ENCODE measurements around the gene MAN1C1.

MAN1C1 gene

GRCh38 chr1:25757846-25758185 lies 141.2 kb downstream of the MAN1C1 start:
- no peaks in the 10 kb centered on the region for H3K79me2 ChIP-seq (ENCODE audit: control insufficient read depth, insufficient read depth, low read length, unreplicated experiment)

DNA sequence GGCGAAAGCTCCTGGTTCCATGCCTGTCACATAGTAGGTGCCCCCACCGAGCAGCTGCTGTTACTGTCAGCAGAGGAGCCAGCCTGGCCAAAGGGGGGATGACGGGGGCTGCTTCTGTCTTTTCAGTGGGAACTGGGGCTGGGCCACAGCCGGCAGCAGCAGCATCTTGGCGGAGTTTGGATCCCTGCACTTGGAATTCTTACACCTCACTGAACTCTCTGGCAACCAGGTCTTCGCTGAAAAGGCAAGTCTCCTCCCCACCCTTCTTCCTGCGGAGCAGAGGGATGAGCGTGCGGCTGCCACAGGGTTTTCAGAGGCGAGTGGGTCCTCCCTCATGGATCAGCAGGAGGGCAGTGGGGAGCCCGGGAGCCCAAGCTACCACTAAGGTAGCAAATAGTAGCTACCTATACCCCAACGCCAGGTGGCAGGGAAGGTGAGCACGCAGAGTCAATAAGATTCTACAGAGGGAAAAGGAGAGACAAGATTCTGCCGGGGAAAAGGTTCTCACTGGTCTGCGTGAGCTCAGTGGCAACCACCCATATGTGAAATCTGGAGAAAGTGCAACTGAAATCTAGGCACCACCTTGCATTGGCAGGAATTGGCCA lies 142.0 kb downstream of the MAN1C1 start:
- no peak overlapping the region for H3K27ac ChIP-seq (ENCODE audit: low read depth, low read length)
- H3K79me2 ChIP-seq (ENCODE audit: control insufficient read depth, insufficient read depth, low read length, unreplicated experiment), result no peaks in the 10 kb centered on the region
- H3K36me3 ChIP-seq (ENCODE audit: insufficient read depth, low read length), result no peaks in the 10 kb centered on the region
- peaks cover 22% of the 10 kb centered on the region for H3K27me3 ChIP-seq (ENCODE audit: insufficient read depth, low read length)
- H3K4me3 ChIP-seq (ENCODE audit: low read depth, low read length), result no peak overlapping the region
- H3K4me1 ChIP-seq (ENCODE audit: control insufficient read depth, insufficient read depth, low read length, unreplicated experiment), result no peaks in the 10 kb centered on the region
- no peak overlapping the region for H2AFZ ChIP-seq (ENCODE audit: low read length, unreplicated experiment)

More at GRCh38 chr1:25757846-25758185, 141.2 kb downstream of the MAN1C1 start:
- Histone ChIP-seq H3K27me3 (ENCODE audit: insufficient read depth, low read length) (peaks cover 22% of the 10 kb centered on the region), H3K4me1 (ENCODE audit: control insufficient read depth, insufficient read depth, low read length, unreplicated experiment) (no peaks in the 10 kb centered on the region), H2AFZ (ENCODE audit: low read length, unreplicated experiment) (no peak overlapping the region), H3K4me3 (ENCODE audit: low read depth, low read length) (no peak overlapping the region), H3K27ac (ENCODE audit: low read depth, low read length) (no peak overlapping the region), H3K36me3 (ENCODE audit: insufficient read depth, low read length) (no peaks in the 10 kb centered on the region)

DNA sequence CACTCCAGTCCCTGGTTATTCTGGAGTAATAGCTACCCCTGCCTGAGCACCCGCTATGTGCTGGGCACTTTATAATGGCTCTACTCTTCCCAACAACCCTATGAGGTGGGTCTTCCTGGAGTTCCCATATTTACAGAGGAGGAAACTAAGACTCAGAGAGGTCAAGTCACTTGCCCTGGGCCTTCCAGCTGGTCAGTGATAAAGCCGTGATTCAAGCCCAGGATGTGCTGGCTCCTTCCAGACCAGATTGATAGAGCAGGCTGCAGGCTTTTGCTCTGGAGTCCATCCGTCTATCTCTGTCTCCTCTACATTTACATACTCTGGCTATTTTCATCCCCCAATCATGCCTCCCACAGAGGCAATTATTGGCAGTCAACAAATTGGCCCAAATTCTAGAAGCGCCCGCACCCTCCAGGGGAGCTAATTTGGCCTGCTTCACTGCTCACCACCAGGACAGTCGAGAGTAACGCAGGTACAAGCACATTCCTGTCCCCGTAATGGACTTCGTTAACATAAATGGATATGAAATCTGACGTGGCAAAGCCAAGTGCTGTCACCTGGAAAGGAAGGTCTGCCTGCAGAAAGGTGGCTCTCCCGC lies 143.6 kb downstream of the MAN1C1 start:
- Histone ChIP-seq H3K36me3 (ENCODE audit: insufficient read depth, low read length) (no peaks in the 10 kb centered on the region), H3K4me3 (ENCODE audit: low read depth, low read length) (no peak overlapping the region), H3K79me2 (ENCODE audit: control insufficient read depth, insufficient read depth, low read length, unreplicated experiment) (no peaks in the 10 kb centered on the region), H2AFZ (ENCODE audit: low read length, unreplicated experiment) (no peak overlapping the region), H3K27ac (ENCODE audit: low read depth, low read length) (no peak overlapping the region), H3K27me3 (ENCODE audit: insufficient read depth, low read length) (peaks cover 16% of the 10 kb centered on the region), H3K4me1 (ENCODE audit: control insufficient read depth, insufficient read depth, low read length, unreplicated experiment) (no peaks in the 10 kb centered on the region)

DNA sequence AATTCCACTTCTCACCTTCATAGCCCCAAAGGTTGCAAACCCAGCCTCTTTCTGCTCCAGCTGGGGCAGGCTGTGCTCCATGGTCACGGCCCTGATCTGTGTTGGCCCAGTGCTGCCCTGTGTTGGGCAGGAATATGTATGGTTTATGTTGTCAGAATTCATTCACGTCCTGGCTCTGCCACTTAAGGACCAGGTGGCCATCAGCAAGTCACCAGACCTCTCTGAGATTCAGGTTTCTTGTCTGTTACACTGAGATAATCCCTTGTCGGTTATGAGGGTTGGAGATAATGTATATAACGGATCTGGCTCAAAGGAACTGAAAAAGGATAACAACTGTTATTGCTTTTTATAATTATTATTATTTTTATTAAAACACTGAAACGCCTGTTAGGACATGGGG lies 144.3 kb downstream of the MAN1C1 start:
- H3K27ac ChIP-seq (ENCODE audit: low read depth, low read length), result no peak overlapping the region
- no peaks in the 10 kb centered on the region for H3K4me1 ChIP-seq (ENCODE audit: control insufficient read depth, insufficient read depth, low read length, unreplicated experiment)
- H2AFZ ChIP-seq (ENCODE audit: low read length, unreplicated experiment), result no peak overlapping the region
- H3K79me2 ChIP-seq (ENCODE audit: control insufficient read depth, insufficient read depth, low read length, unreplicated experiment), result no peaks in the 10 kb centered on the region
- no peaks in the 10 kb centered on the region for H3K36me3 ChIP-seq (ENCODE audit: insufficient read depth, low read length)
- peaks cover 14% of the 10 kb centered on the region for H3K27me3 ChIP-seq (ENCODE audit: insufficient read depth, low read length)
- H3K4me3 ChIP-seq (ENCODE audit: low read depth, low read length), result no peak overlapping the region

GRCh38 chr1:25763493-25763892 lies 146.9 kb downstream of the MAN1C1 start:
- Histone ChIP-seq H3K36me3 (ENCODE audit: insufficient read depth, low read length) (no peaks in the 10 kb centered on the region), H3K27ac (ENCODE audit: low read depth, low read length) (no peak overlapping the region), H3K4me1 (ENCODE audit: control insufficient read depth, insufficient read depth, low read length, unreplicated experiment) (no peaks in the 10 kb centered on the region), H2AFZ (ENCODE audit: low read length, unreplicated experiment) (no peak overlapping the region), H3K4me3 (ENCODE audit: low read depth, low read length) (no peak overlapping the region), H3K79me2 (ENCODE audit: control insufficient read depth, insufficient read depth, low read length, unreplicated experiment) (no peaks in the 10 kb centered on the region), H3K27me3 (ENCODE audit: insufficient read depth, low read length) (no peaks in the 10 kb centered on the region)

- H3K27ac ChIP-seq (ENCODE audit: low read depth, low read length), result no peak overlapping the region
- H3K36me3 ChIP-seq (ENCODE audit: insufficient read depth, low read length), result no peaks in the 10 kb centered on the region
- no peak overlapping the region for H2AFZ ChIP-seq (ENCODE audit: low read length, unreplicated experiment)
- H3K4me3 ChIP-seq (ENCODE audit: low read depth, low read length), result no peak overlapping the region
- H3K79me2 ChIP-seq (ENCODE audit: control insufficient read depth, insufficient read depth, low read length, unreplicated experiment), result no peaks in the 10 kb centered on the region
- no peaks in the 10 kb centered on the region for H3K4me1 ChIP-seq (ENCODE audit: control insufficient read depth, insufficient read depth, low read length, unreplicated experiment)
- H3K27me3 ChIP-seq (ENCODE audit: insufficient read depth, low read length), result no peaks in the 10 kb centered on the region
These were observed 148.7 kb downstream of the MAN1C1 start for GRCh38 chr1:25765136-25765922.

DNA sequence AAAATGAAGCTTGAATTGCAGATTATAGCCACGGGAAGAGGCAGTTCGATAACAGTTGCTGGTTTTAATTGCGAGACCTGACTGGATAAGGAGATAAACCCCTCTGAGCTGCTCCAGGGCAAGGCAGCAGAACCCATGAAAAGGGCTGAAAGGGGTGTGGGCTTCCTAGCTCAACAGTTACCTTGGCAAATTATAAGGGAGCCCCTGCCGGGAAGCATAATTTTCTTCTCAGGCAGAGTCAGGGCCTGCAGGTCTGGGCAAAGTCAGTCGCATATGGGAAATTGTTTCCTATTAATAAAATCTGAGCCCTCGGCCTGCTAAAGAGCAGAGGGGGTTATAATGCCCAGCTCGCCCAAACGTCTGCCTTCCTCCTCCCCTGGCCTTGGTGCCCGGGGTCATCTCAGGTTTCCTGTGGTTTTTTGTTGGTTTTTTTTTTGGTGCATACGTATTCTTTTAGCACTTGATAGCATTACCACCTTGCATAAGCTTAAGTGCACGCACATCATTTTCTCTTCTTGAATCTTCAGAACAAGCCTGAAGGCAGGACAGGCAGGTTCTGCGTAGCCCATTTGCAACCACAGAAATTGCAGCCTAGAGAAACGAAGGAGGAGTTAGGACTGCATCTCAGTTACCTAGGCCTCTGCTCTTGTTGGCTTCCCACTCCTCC lies 149.5 kb downstream of the MAN1C1 start:
- Histone ChIP-seq H3K4me3 (ENCODE audit: low read depth, low read length) (no peak overlapping the region), H3K27ac (ENCODE audit: low read depth, low read length) (no peak overlapping the region)

DNA sequence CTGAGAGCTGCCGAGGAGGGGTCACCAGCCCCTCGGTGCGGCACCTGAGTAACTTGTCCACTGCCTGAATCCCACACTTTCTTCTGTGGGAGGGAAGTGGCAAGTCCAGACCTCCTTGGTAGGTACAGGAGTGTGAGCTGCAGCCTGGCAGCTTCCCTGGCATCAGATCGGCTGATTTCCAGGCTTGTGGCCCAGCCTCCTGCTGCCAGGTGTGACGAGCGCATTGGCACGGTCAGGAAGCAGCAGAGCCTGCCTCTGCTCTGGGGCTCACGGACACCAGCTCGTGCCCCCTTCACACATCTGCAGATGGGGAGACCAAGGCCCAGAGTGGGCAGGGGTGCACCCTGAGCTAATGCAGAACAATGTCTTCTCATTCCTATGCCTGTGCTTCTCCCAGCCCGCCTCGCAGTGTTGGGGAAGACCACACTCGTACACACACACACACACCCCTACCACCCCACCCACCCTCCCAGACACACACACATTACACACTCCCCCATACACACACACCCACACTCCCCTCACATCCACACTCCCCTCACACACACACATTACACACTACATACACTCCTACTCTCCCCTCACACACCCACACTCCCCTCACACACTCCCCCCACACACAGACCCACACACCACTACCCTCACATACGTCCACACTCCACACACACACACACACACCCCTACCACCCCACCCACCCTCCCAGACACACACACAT lies 150.3 kb downstream of the MAN1C1 start:
- Histone ChIP-seq H3K4me3 (ENCODE audit: low read depth, low read length) (no peak overlapping the region), H2AFZ (ENCODE audit: low read length, unreplicated experiment) (no peak overlapping the region), H3K4me1 (ENCODE audit: control insufficient read depth, insufficient read depth, low read length, unreplicated experiment) (no peaks in the 10 kb centered on the region), H3K27me3 (ENCODE audit: insufficient read depth, low read length) (no peaks in the 10 kb centered on the region), H3K79me2 (ENCODE audit: control insufficient read depth, insufficient read depth, low read length, unreplicated experiment) (no peaks in the 10 kb centered on the region), H3K36me3 (ENCODE audit: insufficient read depth, low read length) (no peaks in the 10 kb centered on the region), H3K27ac (ENCODE audit: low read depth, low read length) (no peak overlapping the region)

More for the DNA sequence above, 149.5 kb downstream of the MAN1C1 start:
- Histone ChIP-seq H3K4me1 (ENCODE audit: control insufficient read depth, insufficient read depth, low read length, unreplicated experiment) (no peaks in the 10 kb centered on the region), H3K36me3 (ENCODE audit: insufficient read depth, low read length) (no peaks in the 10 kb centered on the region), H3K27me3 (ENCODE audit: insufficient read depth, low read length) (no peaks in the 10 kb centered on the region), H2AFZ (ENCODE audit: low read length, unreplicated experiment) (no peak overlapping the region), H3K79me2 (ENCODE audit: control insufficient read depth, insufficient read depth, low read length, unreplicated experiment) (no peaks in the 10 kb centered on the region)

GRCh38 chr1:25767437-25767770 lies 150.8 kb downstream of the MAN1C1 start:
- no peaks in the 10 kb centered on the region for H3K27me3 ChIP-seq (ENCODE audit: insufficient read depth, low read length)
- H3K79me2 ChIP-seq (ENCODE audit: control insufficient read depth, insufficient read depth, low read length, unreplicated experiment), result no peaks in the 10 kb centered on the region
- H3K36me3 ChIP-seq (ENCODE audit: insufficient read depth, low read length), result no peaks in the 10 kb centered on the region
- H3K27ac ChIP-seq (ENCODE audit: low read depth, low read length), result no peak overlapping the region
- no peak overlapping the region for H2AFZ ChIP-seq (ENCODE audit: low read length, unreplicated experiment)
- no peaks in the 10 kb centered on the region for H3K4me1 ChIP-seq (ENCODE audit: control insufficient read depth, insufficient read depth, low read length, unreplicated experiment)
- no peak overlapping the region for H3K4me3 ChIP-seq (ENCODE audit: low read depth, low read length)

- no peaks in the 10 kb centered on the region for H3K36me3 ChIP-seq (ENCODE audit: insufficient read depth, low read length)
- H3K27me3 ChIP-seq (ENCODE audit: insufficient read depth, low read length), result no peaks in the 10 kb centered on the region
- no peak overlapping the region for H3K4me3 ChIP-seq (ENCODE audit: low read depth, low read length)
- no peaks in the 10 kb centered on the region for H3K4me1 ChIP-seq (ENCODE audit: control insufficient read depth, insufficient read depth, low read length, unreplicated experiment)
- H3K79me2 ChIP-seq (ENCODE audit: control insufficient read depth, insufficient read depth, low read length, unreplicated experiment), result no peaks in the 10 kb centered on the region
- no peak overlapping the region for H2AFZ ChIP-seq (ENCODE audit: low read length, unreplicated experiment)
- H3K27ac ChIP-seq (ENCODE audit: low read depth, low read length), result no peak overlapping the region
These were observed 152.4 kb downstream of the MAN1C1 start for GRCh38 chr1:25768999-25769398.

Measured in ACC112 (cell line).